ENCODE data around the gene HGFAC.

GRCh38 chr4:3429651-3430050, 12.1 kb upstream of the HGFAC start:
- TF ChIP-seq CTCF (conservative IDR thresholded peaks at IDR 0.05) (no peak), EZH2 (IDR thresholded peaks at IDR 0.05; ENCODE audit: low read depth) (no peak)

Measured in PC-9 (cell line).